Spleen (tissue), 11 donors: Measurements from ENCODE around the gene AVPR2. TPM values are rescaled to one million over a fixed set of nuclear protein-coding genes. Genes with fewer than 3 reads are reported as not detected.

Experiments
- DNase-seq: peaks from one replicate; pipeline ENCODE4 v3.0.0-alpha.2; 2020
- H3K27ac ChIP-seq, 8 donors: fragments of 200-600 bp; sonication (generic) in 7 of 8; 1 replicate in 4 of 8; 2 replicates in 4 of 8; pipeline versions ENCODE4 v1.5.0 to v1.8.0; 2016 to 2021; ENCODE audit warnings: inconsistent platforms in 4 of 8, mild to moderate bottlenecking in 4 of 8, moderate library complexity in 1 of 8
- H3K27me3 ChIP-seq, 7 donors: fragments of 200-600 bp; sonication (generic) in 6 of 7; replicated peaks in 1 of 7; 1 replicate in 4 of 7; 2 replicates in 3 of 7; pipeline versions ENCODE4 v1.5.0 to v1.8.0; 2016 to 2021; ENCODE audit warnings: inconsistent platforms in 3 of 7, mild to moderate bottlenecking in 1 of 7
- H3K36me3 ChIP-seq, 6 donors: fragments of 200-600 bp; sonication (generic) in 5 of 6; 1 replicate in 4 of 6; 2 replicates in 2 of 6; pipeline versions ENCODE4 v1.5.0 to v1.8.0; 2016 to 2021; ENCODE audit warnings: inconsistent platforms in 2 of 6
- H3K4me1 ChIP-seq, 6 donors: fragments of 200-600 bp; sonication (generic) in 5 of 6; 1 replicate in 3 of 6; 2 replicates in 3 of 6; pipeline versions ENCODE4 v1.5.0 to v1.8.0; 2016 to 2021; ENCODE audit warnings: inconsistent platforms in 3 of 6
- H3K4me3 ChIP-seq, 8 donors: fragments of 200-600 bp; sonication (generic) in 7 of 8; 1 replicate in 4 of 8; 2 replicates in 4 of 8; pipeline versions ENCODE4 v1.5.0 to v1.8.0; 2016 to 2021; ENCODE audit warnings: inconsistent platforms in 4 of 8, mild to moderate bottlenecking in 4 of 8, moderate library complexity in 2 of 8
- H3K9me3 ChIP-seq, 8 donors: fragments of 200-600 bp; sonication (generic) in 7 of 8; 1 replicate in 4 of 8; 2 replicates in 4 of 8; pipeline versions ENCODE4 v1.5.0 to v1.8.0; 2016 to 2021; ENCODE audit warnings: inconsistent platforms in 4 of 8
- CTCF ChIP-seq, 11 experiments: fragments of 200-600 bp in 7 of 11; fragments of 450-650 bp in 4 of 11; sonication (generic) in 4 of 11; IDR thresholded peaks in 8 of 11; conservative IDR thresholded peaks in 3 of 11; 1 replicate in 7 of 11; 2 replicates in 4 of 11; pipeline versions ENCODE4 v1.4.0 to v1.8.0; 2016 to 2021; ENCODE audit warnings: antibody characterized with exemption in 11 of 11, inconsistent platforms in 4 of 11, mild to moderate bottlenecking in 1 of 11
- POLR2A ChIP-seq, 3 donors: fragments of 450-650 bp; IDR thresholded peaks; one replicate each; pipeline ENCODE4 v1.5.1; 2017; ENCODE audit warnings: antibody characterized with exemption in 3 of 3, mild to moderate bottlenecking in 1 of 3
- POLR2AphosphoS5 ChIP-seq, 3 donors: sonication (generic); formaldehyde crosslinking; IDR thresholded peaks; one replicate each; pipeline ENCODE4 v1.5.1; 2017; ENCODE audit warnings: antibody characterized with exemption in 3 of 3
- WGBS, 5 donors: extraction: QIAGEN DNeasy Blood & Tissue Kit in 3 of 5; methylation state at CpG; one replicate each; pipeline versions ENCODE4 v1.1.5 to v1.1.7; 2013 to 2018; 5-methylcytosine and 5-hydroxymethylcytosine counted together
- intact Hi-C: fragments of 100-400 bp; cut with DNase I; formaldehyde crosslinking; loops from one replicate; pipeline ENCODE4 v1.15.0; 2023; ENCODE audit warnings: low total_unique reads
- polyA plus RNA-seq, 3 donors: library from polyadenylated mRNA; stranded (reverse); fragments of 200-250 nt; gene quantifications; one replicate each; pipeline ENCODE4 v1.2.1, GENCODE V29; 2013
- total RNA-seq, 7 donors: library from RNA; depleted of rRNA in 3 of 7; stranded (reverse); fragments of >200 nt in 3 of 7; fragmentation: NEBNext Ultra II Directional in 4 of 7; extraction: Animal tissue kit (Norgen Biotek cat#: 25700) in 4 of 7; gene quantifications; one replicate each; pipeline versions ENCODE4 v1.1.0 to v1.2.1, GENCODE V29; 2016 to 2021
- donor health status: healthy with polysubstance abuse.
- donor health status: DM: no; HTN: no; CAD: no; lungs with moderate emphysema.
- donor health status: DM: no; HTN: no; CAD: no.
- donor health status: Bipolar disorder and iron deficiency.
- donor health status: healthy.
- donor health status: DM: no; HTN: no; CAD: no.
- donor health status: DM: yes; HTN: yes; CAD: no.

Gene AVPR2
- total and polyA plus RNA-seq, 10 donors = 0.22 to 0.77 (median 0.39) TPM; not detected in 6

DNA sequence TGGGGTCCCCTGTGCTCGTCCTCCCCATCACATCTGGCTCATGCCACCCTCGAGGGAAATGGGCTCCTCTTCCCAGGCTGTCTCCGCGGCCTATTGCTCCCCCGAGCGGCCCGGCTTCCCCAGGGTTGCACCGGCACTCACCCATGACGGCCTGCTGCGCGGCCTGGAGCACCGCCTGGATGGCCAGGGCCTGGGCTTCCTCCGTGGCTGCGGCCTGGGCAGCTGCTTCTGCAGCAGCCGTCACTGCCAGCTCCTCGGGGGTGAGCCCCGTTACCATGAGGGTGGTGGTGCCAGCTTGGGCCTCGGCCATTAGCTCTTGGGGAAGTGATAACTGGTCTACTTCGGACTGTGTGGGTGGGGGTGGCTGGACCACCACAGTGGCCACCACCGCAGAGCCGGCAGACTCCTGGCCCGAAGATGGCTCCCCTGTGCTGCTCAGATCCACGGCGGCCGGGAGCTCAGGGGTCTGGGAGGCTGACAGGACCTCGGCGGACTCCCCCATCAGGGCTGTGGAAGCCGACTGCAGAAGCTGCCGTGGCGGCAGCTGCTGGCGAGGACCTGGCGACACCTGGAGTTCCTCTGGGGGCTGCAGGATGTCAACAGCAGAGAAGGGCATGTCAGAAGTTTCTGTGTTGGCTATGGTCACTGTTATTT, 48.0 kb downstream of the AVPR2 start:
- intact Hi-C loops = loop anchor here (2.0 kb wide), 1 partner anchor 192 kb away; no protein-coding TSS in a partner anchor
- H3K36me3 ChIP-seq = peaks cover under 1 to 97% (median 79%) of the 10 kb centered on the region in 6 donors
- TF ChIP-seq CTCF (IDR thresholded peaks at IDR 0.05 in 8 of 11, conservative IDR thresholded peaks at IDR 0.05 in 3 of 11) (no peak), POLR2AphosphoS5 (IDR thresholded peaks at IDR 0.05) (peak in 1 of 3 donors; percentile 48), POLR2A (IDR thresholded peaks at IDR 0.05) (no peak)

GRCh38 chrX:153953342-153953830, 48.9 kb downstream of the AVPR2 start:
- intact Hi-C loops = loop anchor here (2.0 kb wide), 1 partner anchor 193 kb away; no protein-coding TSS in a partner anchor
- peaks cover 0 to 29% (median 19%) of the 10 kb centered on the region in 6 donors for H3K4me1 ChIP-seq
- peaks cover 0 to 3% (median 0%) of the 10 kb centered on the region in 7 donors for H3K27me3 ChIP-seq
- no peak overlapping the region for H3K4me3 ChIP-seq
- no peaks in the 10 kb centered on the region for H3K9me3 ChIP-seq
- TF ChIP-seq CTCF (IDR thresholded peaks at IDR 0.05 in 8 of 11, conservative IDR thresholded peaks at IDR 0.05 in 3 of 11) (peak; percentile 94 to 100 (median 97)), POLR2AphosphoS5 (IDR thresholded peaks at IDR 0.05) (peak; percentile 66 to 78 (median 69)), POLR2A (IDR thresholded peaks at IDR 0.05) (no peak)
- peaks cover 4 to 100% (median 88%) of the 10 kb centered on the region in 6 donors for H3K36me3 ChIP-seq
- DNase-seq = peak; percentile 94
- 27 to 36% (median 31%) methylated on average over 8 to 33 of the region's 33 CpGs for WGBS, 5 donors
- peak overlapping the region in 3 of 8 donors; percentile 18 to 48 (median 45) for H3K27ac ChIP-seq

More for the DNA sequence above, 48.0 kb downstream of the AVPR2 start:
- H3K9me3 ChIP-seq = no peaks in the 10 kb centered on the region
- peak; percentile 80 for DNase-seq
- peak overlapping the region in 2 of 8 donors; percentile 45 to 48 for H3K27ac ChIP-seq
- peaks cover 0 to 3% (median 0%) of the 10 kb centered on the region in 7 donors for H3K27me3 ChIP-seq
- 92 to 100% (median 93%) methylated on average over 5 to 32 of the region's 32 CpGs for WGBS, 5 donors
- H3K4me3 ChIP-seq = no peak overlapping the region
- peaks cover 0 to 38% (median 28%) of the 10 kb centered on the region in 6 donors for H3K4me1 ChIP-seq

DNA sequence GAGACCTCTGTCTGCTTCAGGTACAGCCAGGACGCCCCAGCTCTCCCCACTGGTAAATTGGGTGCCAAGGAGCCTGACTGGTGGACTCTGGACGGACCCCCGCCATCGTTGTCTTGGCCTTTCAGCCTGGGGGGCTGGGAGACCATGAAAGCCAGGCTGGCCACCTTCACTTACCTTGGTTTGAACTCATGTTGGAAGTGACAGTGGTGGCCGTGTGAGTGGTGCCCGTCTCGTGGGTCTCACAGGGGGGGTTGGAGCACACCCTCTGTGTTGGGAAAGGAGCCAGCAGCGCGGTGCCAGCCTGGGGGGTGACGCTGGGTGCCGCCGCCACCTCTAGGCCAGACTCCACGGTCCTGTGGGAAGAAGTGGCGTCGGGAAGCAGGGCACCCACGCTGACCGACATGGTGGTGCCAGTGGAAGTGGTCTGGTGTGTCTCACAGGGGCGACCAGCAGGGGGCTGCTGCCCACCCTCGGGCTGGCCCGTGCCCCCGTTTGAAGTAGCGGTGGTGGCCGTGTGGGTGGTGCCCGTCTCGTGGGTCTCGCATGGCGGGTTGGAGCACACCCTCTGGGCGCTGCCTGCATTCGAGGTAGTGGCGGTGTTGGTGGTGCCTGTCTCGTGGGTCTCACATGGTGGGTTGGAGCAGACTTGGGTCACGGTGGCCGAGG, 49.6 kb downstream of the AVPR2 start:
- peaks cover 0 to 23% (median 14%) of the 10 kb centered on the region in 6 donors for H3K4me1 ChIP-seq
- H3K27me3 ChIP-seq = peaks cover 0 to 3% (median 0%) of the 10 kb centered on the region in 7 donors
- H3K4me3 ChIP-seq = no peak overlapping the region
- 75 to 82% (median 77%) methylated on average over 23 to 33 of the region's 33 CpGs; no CpG with 5 or more reads in 1 of the 5 donors for WGBS, 5 donors
- peak overlapping the region in 3 of 8 donors; percentile 18 to 48 (median 45) for H3K27ac ChIP-seq
- TF ChIP-seq CTCF (IDR thresholded peaks at IDR 0.05 in 8 of 11, conservative IDR thresholded peaks at IDR 0.05 in 3 of 11) (no peak), POLR2A (IDR thresholded peaks at IDR 0.05) (no peak), POLR2AphosphoS5 (IDR thresholded peaks at IDR 0.05) (no peak)
- H3K9me3 ChIP-seq = no peaks in the 10 kb centered on the region
- intact Hi-C loops = loop anchor here (2.0 kb wide), 1 partner anchor 193 kb away; no protein-coding TSS in a partner anchor
- peaks cover 6 to 100% (median 94%) of the 10 kb centered on the region in 6 donors for H3K36me3 ChIP-seq
- DNase-seq = peak; percentile 79
